Measurements from ENCODE around the gene CDHR2.

GRCh38 chr5:176581361-176581760 lies 32.2 kb downstream of the CDHR2 start:
- TF ChIP-seq POLR2AphosphoS5 (IDR thresholded peaks at IDR 0.05; ENCODE audit: low read depth, low read length) (no peak), TAF1 (IDR thresholded peaks at IDR 0.05; ENCODE audit: low read depth, low read length) (no peak), POLR2A (IDR thresholded peaks at IDR 0.05; ENCODE audit: low read depth, low read length) (no peak)

Measured in GM12891 (cell line).